GM23248 (cell line): ENCODE data around the gene GAS2L1.

Source experiments
- EZH2 ChIP-seq: fragments of 200-600 bp; sonication (generic); IDR thresholded peaks from 2 replicates; pipeline ENCODE4 v1.6.1; 2018; ENCODE audit warnings: antibody characterized with exemption, mild to moderate bottlenecking; ENCODE audit not compliant: insufficient read depth, poor library complexity, severe bottlenecking
- EZH2phosphoT487 ChIP-seq: fragments of 200-600 bp; sonication (generic); IDR thresholded peaks from 2 replicates; pipeline ENCODE4 v1.6.1; 2018; ENCODE audit warnings: antibody characterized with exemption, moderate library complexity, mild to moderate bottlenecking, low read depth; ENCODE audit not compliant: insufficient read depth

GRCh38 chr22:29305836-29306174 is 645 bp upstream of the GAS2L1 start:
- no peak for TF ChIP-seq EZH2phosphoT487
- no peak for TF ChIP-seq EZH2
